ENCODE measurements around the gene DENND11.

- TF ChIP-seq MAFK (IDR thresholded peaks at IDR 0.05; ENCODE audit: low read depth, low read length) (no peak), POLR2A (IDR thresholded peaks at IDR 0.05; ENCODE audit: low read depth, low read length) (no peak), CTCF (conservative IDR thresholded peaks at IDR 0.05; ENCODE audit: low read depth, low read length) (no peak), RFX5 (IDR thresholded peaks at IDR 0.05; ENCODE audit: low read depth, low read length) (no peak)
These were observed 33.1 kb downstream of the DENND11 start for GRCh38 chr7:141668853-141669252.

Measured in IMR-90 (cell line).